Stimulated activated CD4-positive, alpha-beta T cell treated with anti-CD3 and anti-CD28 coated beads, Interleukin-4, amount 100 ng/mL, for 48 hours (primary cell): ENCODE results near the gene ZDHHC19.
"Not testable (repeated sequence)": the region's sequence is repeated elsewhere in the genome, so short reads cannot be mapped to it uniquely, and the experiment has no call there.

Experiments used
- DNase-seq, 2 donors: peaks; one replicate each; pipeline ENCODE4 v3.0.0-alpha.2; 2020; ENCODE audit warnings: low read depth in 2 of 2

ZDHHC19 gene

GRCh38 chr3:196178993-196179379 is 32.2 kb downstream of the ZDHHC19 start:
- no peak for DNase-seq

DNA sequence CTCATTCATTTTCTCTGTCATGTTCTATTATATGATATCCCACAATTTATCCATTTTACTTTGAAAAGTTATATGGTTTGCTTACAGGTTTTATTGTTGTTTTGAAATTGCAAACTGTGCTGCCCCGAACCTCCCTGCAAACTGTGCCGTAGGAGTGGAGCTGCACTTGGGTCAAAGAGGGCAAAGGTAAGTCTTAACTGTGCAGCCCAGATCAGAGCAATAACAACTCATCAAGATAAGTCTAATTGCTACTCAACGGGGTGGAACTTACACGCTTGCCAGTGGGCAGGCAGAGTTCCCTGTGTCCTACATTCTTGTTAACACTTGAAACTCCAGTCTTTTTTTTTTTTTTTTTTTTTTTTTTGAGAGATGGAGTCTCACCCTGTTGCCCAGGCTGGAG is 33.2 kb downstream of the ZDHHC19 start:
- no peak for DNase-seq

- no peak for DNase-seq
Observed at GRCh38 chr3:196177567-196177966, 33.6 kb downstream of the ZDHHC19 start.

GRCh38 chr3:196175722-196176121 is 35.5 kb downstream of the ZDHHC19 start:
- DNase-seq, result no peak

- no peak for DNase-seq
Observed at GRCh38 chr3:196175116-196175625, 36.0 kb downstream of the ZDHHC19 start.

- no peak for DNase-seq
Observed at GRCh38 chr3:196174652-196175051, 36.5 kb downstream of the ZDHHC19 start.

- DNase-seq, result not testable (repeated sequence)
Observed at GRCh38 chr3:196170296-196170695, 40.9 kb downstream of the ZDHHC19 start.

DNA sequence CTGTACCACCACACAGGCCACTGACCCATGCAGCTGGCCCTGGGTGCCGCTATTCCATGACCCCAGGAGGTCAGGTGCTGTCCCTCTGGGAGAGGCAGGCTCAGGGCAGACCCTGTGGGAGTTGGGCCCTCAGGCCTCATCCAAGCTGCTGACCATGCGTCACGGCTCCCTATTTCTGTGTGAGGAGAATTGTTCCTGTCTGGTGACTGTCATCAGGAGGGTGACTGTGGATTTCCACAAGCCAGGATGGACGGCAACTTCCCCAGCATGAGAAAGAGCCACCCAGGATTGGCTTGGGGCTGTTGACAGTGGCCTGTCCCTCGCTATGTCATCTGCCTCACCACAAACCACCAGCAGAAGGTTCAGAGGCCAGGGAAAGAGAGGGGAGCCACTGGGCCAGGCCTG is 41.4 kb downstream of the ZDHHC19 start:
- no peak for DNase-seq

- DNase-seq, result no peak
Observed at GRCh38 chr3:196168808-196169391, 42.3 kb downstream of the ZDHHC19 start.

DNA sequence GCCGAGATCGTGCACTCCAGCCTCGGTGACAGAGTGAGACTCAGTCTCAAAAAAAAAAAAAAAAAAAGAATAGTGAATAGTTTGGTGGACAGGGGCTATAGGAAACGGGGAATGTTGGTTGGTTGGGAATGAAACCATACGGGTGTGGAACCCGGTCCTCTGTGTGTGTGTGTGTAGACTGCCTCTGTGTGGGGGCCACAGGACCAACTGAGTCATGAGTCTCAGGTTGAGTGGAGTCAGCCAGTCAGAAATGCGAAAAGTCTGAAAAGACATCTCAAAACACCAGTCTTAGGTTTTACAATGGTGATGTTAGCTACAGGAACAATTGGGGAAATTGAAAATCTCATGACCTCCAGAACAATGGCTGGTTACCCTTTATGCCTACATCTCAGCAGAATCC is 44.5 kb downstream of the ZDHHC19 start:
- no peak for DNase-seq

- DNase-seq, result no peak
Observed at GRCh38 chr3:196165850-196166249, 45.4 kb downstream of the ZDHHC19 start.

DNA sequence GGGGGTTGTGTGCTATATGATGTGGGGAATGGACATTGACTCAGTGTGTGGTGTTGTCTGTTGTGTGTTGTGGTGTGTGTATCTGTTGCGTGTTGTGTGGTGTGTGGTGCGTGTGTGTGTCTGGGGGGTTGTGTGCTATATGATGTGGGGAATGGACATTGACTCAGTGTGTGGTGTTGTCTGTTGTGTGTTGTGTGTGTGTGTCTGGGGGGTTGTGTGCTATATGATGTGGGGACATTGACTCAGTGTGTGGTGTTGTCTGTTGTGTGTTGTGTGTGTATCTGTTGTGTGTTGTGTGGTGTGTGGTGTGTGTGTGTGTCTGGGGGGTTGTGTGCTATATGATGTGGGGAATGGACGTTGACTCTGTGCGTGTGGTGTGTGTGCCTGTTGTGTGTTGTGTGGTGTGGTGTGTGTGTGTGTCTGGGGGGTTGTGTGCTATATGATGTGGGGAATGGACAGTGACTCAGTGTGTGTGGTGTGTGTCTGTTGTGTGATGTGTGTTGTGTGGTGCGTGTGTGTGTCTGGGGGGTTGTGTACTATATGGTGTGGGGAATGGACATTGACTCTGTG is 46.1 kb downstream of the ZDHHC19 start:
- not testable (repeated sequence) for DNase-seq

- no peak for DNase-seq
Observed at GRCh38 chr3:196164576-196164975, 46.6 kb downstream of the ZDHHC19 start.

GRCh38 chr3:196163666-196164493 is 47.3 kb downstream of the ZDHHC19 start:
- DNase-seq, result no peak

DNA sequence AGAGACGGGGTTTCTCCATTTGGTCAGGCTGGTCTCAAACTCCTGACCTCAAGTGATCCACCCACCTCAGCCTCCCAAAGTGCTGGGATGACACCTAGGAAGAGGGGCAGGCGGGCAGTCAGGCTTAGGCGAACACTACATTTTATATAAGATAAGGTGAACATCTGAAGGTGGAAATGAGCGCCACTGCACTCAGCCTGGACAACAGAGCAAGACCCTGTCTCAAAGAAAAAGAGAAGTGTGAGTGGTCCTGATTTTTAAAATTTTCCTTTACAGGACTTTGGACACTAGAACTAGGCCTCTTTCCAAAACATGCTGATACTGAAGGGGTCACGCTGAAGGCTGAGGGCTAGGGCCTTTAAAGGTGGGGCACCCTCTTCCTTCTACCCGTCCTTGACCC is 48.0 kb downstream of the ZDHHC19 start:
- no peak for DNase-seq

- DNase-seq, result no peak
Observed at GRCh38 chr3:196162679-196163078, 48.5 kb downstream of the ZDHHC19 start.

- DNase-seq, result no peak
Observed at GRCh38 chr3:196159952-196160804, 51.0 kb downstream of the ZDHHC19 start.

DNA sequence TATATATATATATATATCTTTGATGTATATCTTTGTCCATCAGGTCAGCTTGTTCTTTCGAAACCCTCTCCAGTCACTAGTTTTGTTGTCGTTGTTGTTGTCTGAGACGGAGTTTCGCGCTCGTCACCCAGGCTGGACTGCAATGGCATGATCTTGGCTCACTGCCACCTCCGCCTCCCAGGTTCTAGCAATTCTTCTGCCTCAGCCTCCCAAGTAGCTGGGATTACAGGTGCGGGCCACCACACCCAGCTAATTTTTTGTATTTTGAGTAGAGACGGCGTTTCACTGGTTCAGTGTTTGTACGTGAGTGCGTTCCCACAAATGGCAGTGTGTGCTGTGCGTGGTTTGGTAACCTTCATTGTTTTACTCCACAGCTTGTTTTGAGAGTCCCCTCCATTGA is 51.7 kb downstream of the ZDHHC19 start:
- no peak for DNase-seq

GRCh38 chr3:196156160-196156559 is 55.0 kb downstream of the ZDHHC19 start:
- DNase-seq, result no peak

DNA sequence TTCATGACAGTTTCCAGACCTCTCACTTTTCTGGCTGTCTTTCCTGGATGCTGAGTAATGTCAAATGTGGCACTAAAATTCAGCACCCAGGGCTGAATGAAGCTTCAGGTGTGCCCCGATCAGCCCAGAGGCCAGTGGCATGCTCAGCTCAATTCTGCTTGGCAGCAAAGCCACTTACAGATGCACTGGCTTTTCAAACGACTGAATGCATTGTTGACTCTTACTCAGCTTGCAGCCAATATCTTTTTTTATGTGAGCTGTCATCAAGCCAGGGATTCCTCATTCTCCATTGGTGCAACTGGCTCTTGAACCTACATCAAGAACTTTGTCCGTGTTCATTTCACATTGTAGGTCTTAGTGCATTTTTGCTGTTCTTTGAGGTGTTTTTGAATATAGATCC is 60.7 kb downstream of the ZDHHC19 start:
- no peak for DNase-seq

DNA sequence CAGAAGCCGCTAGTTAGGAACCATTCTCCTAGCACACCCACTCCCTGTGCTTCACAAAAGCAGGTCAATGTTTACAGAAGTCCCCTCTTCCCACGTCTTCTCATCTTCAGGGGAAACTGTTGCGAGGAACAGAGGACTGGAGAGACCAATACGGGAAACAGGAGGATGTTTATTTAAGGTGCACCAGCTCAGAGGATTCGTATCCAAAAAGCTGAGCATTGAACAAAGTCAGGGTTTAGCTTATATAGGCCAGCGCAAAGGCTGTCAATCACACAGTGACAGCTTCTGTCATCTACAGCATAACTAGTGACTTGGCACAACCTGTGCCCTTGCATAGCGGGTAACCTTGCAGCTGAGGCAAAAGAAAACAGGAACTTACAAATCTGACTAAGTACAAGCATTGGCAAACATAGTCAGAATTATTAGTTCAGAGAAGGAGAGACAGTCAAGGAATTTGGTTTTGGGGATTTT is 61.3 kb downstream of the ZDHHC19 start:
- DNase-seq, result no peak

DNA sequence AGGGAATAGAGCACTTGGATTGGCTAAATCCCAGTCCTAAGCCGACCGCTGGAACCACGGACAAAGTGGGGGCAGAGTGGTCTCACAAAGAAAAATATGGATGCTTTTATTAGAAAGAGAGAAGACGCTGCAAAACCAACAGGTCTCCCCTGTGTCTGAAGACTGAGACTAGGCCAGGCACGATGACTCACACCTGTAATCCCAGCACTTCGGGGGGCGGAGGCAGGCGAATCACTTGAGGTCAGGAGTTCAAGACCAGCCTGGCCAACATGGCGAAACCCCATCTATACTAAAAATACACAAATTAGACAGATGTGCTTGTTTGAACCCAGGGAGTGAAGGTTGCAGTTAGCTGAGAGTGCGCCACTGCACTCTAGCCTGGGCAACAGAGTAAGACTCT is 61.8 kb downstream of the ZDHHC19 start:
- DNase-seq, result no peak
